IMR-90 (cell line): ENCODE measurements around the gene RAP1GAP2. TPM values are rescaled to one million over a fixed set of nuclear protein-coding genes. Genes with fewer than 3 reads are reported as not detected.

Experiments
- ATAC-seq: fragments of 200-7000 bp; cut with Tn5 transposase; 2 replicates; pipeline ENCODE4 v1.9.1; 2020; ENCODE audit warnings: low read depth, mild to moderate bottlenecking, moderate library complexity
- BruUV-seq: library from RNA; stranded (reverse); fragments of 400-500 nt; replicated peaks from 2 replicates; lab custom pipeline; 2021; lab: Mats Ljungman, UMichigan
- CTCF ChIA-PET: fragments of 300-600 bp; formaldehyde crosslinking; extraction: SDS; loops from one replicate; lab custom pipeline; 2021; ENCODE audit warnings: antibody characterized with exemption; lab: Yijun Ruan, JAX
- POLR2A ChIA-PET: fragments of 300-600 bp; sonication (Branson Sonifier 250); formaldehyde crosslinking; loops from one replicate; lab custom pipeline; 2022; ENCODE audit warnings: antibody characterized with exemption; ENCODE audit not compliant: unreplicated experiment; lab: Charles Lee
- DNase-seq: peaks from one replicate; pipeline ENCODE4 v3.0.0; 2013
- H2AFZ ChIP-seq: replicated peaks from 2 replicates; pipeline ENCODE3; 2013; ENCODE audit warnings: low read length, mild to moderate bottlenecking; ENCODE audit not compliant: poor library complexity
- H2AK5ac ChIP-seq: 2 replicates; pipeline ENCODE4 v1.6.1; 2013; ENCODE audit warnings: low read depth, low read length, inconsistent platforms
- H2AK9ac ChIP-seq: replicated peaks from 2 replicates; pipeline ENCODE3; 2013; ENCODE audit warnings: mild to moderate bottlenecking, low read depth, low read length, moderate library complexity; ENCODE audit not compliant: poor library complexity
- H2BK120ac ChIP-seq: 2 replicates; pipeline ENCODE4 v1.6.1; 2013; ENCODE audit warnings: low read depth, low read length, inconsistent platforms
- H2BK15ac ChIP-seq: 3 replicates; pipeline ENCODE4 v1.6.1; 2013; ENCODE audit warnings: low read depth, low read length, inconsistent platforms
- H2BK20ac ChIP-seq: 2 replicates; pipeline ENCODE4 v1.6.1; 2013; ENCODE audit warnings: low read depth, mild to moderate bottlenecking, inconsistent platforms, low read length, moderate library complexity
- H2BK5ac ChIP-seq: 2 replicates; pipeline ENCODE4 v1.6.1; 2013; ENCODE audit warnings: mild to moderate bottlenecking, low read depth, low read length, inconsistent platforms; ENCODE audit not compliant: poor library complexity, severe bottlenecking
- H3K14ac ChIP-seq: replicated peaks from 2 replicates; pipeline ENCODE4 v1.6.1; 2013; ENCODE audit warnings: low read depth, low read length, inconsistent platforms
- H3K18ac ChIP-seq: 2 replicates; pipeline ENCODE4 v1.6.1; 2013; ENCODE audit warnings: low read depth, low read length, control low read depth
- H3K23ac ChIP-seq: 2 replicates; pipeline ENCODE4 v1.6.1; 2013; ENCODE audit warnings: low read depth, low read length, inconsistent platforms
- H3K27ac ChIP-seq: 2 replicates; pipeline ENCODE4 v1.5.1; 2013; ENCODE audit warnings: mild to moderate bottlenecking, control low read depth, low read length; ENCODE audit not compliant: insufficient read depth
- H3K27me3 ChIP-seq: 2 replicates; pipeline ENCODE4 v1.6.1; 2013; ENCODE audit warnings: low read length; ENCODE audit not compliant: control insufficient read depth, insufficient read depth
- H3K36me3 ChIP-seq: 2 replicates; pipeline ENCODE4 v1.6.1; 2013; ENCODE audit warnings: low read length, mixed read lengths; ENCODE audit not compliant: control insufficient read depth, insufficient read depth
- H3K4ac ChIP-seq: 2 replicates; pipeline ENCODE4 v1.6.1; 2013; ENCODE audit warnings: low read depth, low read length, inconsistent platforms
- H3K4me1 ChIP-seq: 2 replicates; pipeline ENCODE4 v1.6.1; 2013; ENCODE audit warnings: low read length, mixed read lengths; ENCODE audit not compliant: control insufficient read depth, insufficient read depth
- H3K4me2 ChIP-seq: 2 replicates; pipeline ENCODE4 v1.6.1; 2013; ENCODE audit warnings: low read depth, mild to moderate bottlenecking, control low read depth, low read length, moderate library complexity
- H3K4me3 ChIP-seq: 2 replicates; pipeline ENCODE4 v1.5.1; 2013; ENCODE audit warnings: low read depth, mild to moderate bottlenecking, control low read depth, low read length, moderate library complexity; ENCODE audit not compliant: insufficient read depth
- H3K56ac ChIP-seq: 2 replicates; pipeline ENCODE4 v1.6.1; 2013; ENCODE audit warnings: low read length, inconsistent platforms; ENCODE audit not compliant: insufficient read depth; ENCODE audit errors: extremely low read depth
- H3K79me1 ChIP-seq, 2 experiments: 2 replicates each; pipeline ENCODE4 v1.6.1; 2013; ENCODE audit warnings: low read length in 2 of 2, inconsistent platforms in 1 of 2, low read depth in 1 of 2
- H3K9ac ChIP-seq: 2 replicates; pipeline ENCODE4 v1.6.1; 2013; ENCODE audit warnings: low read depth, low read length, control low read depth
- H3K9me1 ChIP-seq: 2 replicates; pipeline ENCODE4 v1.6.1; 2013; ENCODE audit warnings: low read length, inconsistent platforms; ENCODE audit not compliant: insufficient read depth
- H3K9me3 ChIP-seq: 2 replicates; pipeline ENCODE4 v1.6.1; 2013; ENCODE audit warnings: low read length; ENCODE audit not compliant: control insufficient read depth, insufficient read depth
- H4K20me1 ChIP-seq: 2 replicates; pipeline ENCODE4 v1.6.1; 2013; ENCODE audit warnings: low read length, inconsistent platforms; ENCODE audit not compliant: insufficient read depth
- H4K5ac ChIP-seq: 2 replicates; pipeline ENCODE4 v1.6.1; 2013; ENCODE audit warnings: mild to moderate bottlenecking, low read depth, low read length, control low read depth
- H4K8ac ChIP-seq, 2 experiments: 2 replicates each; pipeline ENCODE4 v1.6.1; 2013; ENCODE audit warnings: low read depth in 2 of 2, low read length in 2 of 2, control low read depth in 1 of 2, inconsistent platforms in 1 of 2
- H4K91ac ChIP-seq: 2 replicates; pipeline ENCODE4 v1.6.1; 2013; ENCODE audit warnings: low read depth, low read length, inconsistent platforms; ENCODE audit not compliant: insufficient read depth
- BHLHE40 ChIP-seq: fragments of 150-350 bp; IDR thresholded peaks from 2 replicates; pipeline ENCODE4 v1.6.1; 2016; ENCODE audit warnings: mild to moderate bottlenecking, low read depth, low read length
- CEBPB ChIP-seq: IDR thresholded peaks from 2 replicates; pipeline ENCODE4 v1.6.1; 2012; ENCODE audit warnings: low read depth, low read length, improper control_type of control experiment
- FOS ChIP-seq: fragments of 150-350 bp; IDR thresholded peaks from 2 replicates; pipeline ENCODE4 v1.6.1; 2016; ENCODE audit warnings: low read depth, low read length
- MXI1 ChIP-seq: IDR thresholded peaks from 2 replicates; pipeline ENCODE4 v1.6.1; 2012; ENCODE audit warnings: low read depth, mild to moderate bottlenecking, low read length, moderate library complexity, borderline replicate concordance
- RFX5 ChIP-seq: IDR thresholded peaks from 2 replicates; pipeline ENCODE4 v1.8.0; 2012; ENCODE audit warnings: low read depth, mild to moderate bottlenecking, low read length, moderate library complexity
- WGBS, 2 experiments: methylation state at CpG; one replicate each; pipeline versions ENCODE4 v1.1.5 to v1.1.7; 2013; ENCODE audit warnings: missing lambda C conversion rate in 2 of 2; ENCODE audit not compliant: insufficient read length in 1 of 2; ENCODE audit errors: extremely low coverage in 2 of 2; 5-methylcytosine and 5-hydroxymethylcytosine counted together
- dilution Hi-C: fragments of 300-500 bp; cut with HindIII; formaldehyde crosslinking; loops from one replicate; pipeline ENCODE4 v1.14.3; 2018; ENCODE audit warnings: low sequenced_read_pairs; ENCODE audit not compliant: unreplicated experiment
- in situ Hi-C: fragments of 300-500 bp; cut with MboI; formaldehyde crosslinking; loops from 3 replicates; pipeline ENCODE4 v1.14.3; 2019; ENCODE audit warnings: low sequenced_read_pairs, inconsistent platforms, mixed read lengths
- intact Hi-C: fragments of 100-400 bp; cut with micrococcal nuclease; formaldehyde crosslinking; loops from 2 replicates; pipeline ENCODE4 v1.10.0; 2022
- polyA plus RNA-seq, 3 experiments: library from polyadenylated mRNA; depleted of rRNA; stranded (reverse); fragments of >200 nt; gene quantifications; 2 replicates each; pipeline ENCODE4 v1.2.3, GENCODE V29; 2012; ENCODE audit warnings: low replicate concordance in 1 of 3
- total RNA-seq: library from RNA; depleted of rRNA; stranded (reverse); fragments of >200 nt; gene quantifications from 2 replicates; pipeline ENCODE4 v1.2.3, GENCODE V29; 2012
- TF ChIP-seq, protein P1 (sequence below): conservative IDR thresholded peaks from 2 replicates; pipeline ENCODE4 v1.5.1; 2012; ENCODE audit warnings: mild to moderate bottlenecking, low read depth, low read length, improper control_type of control experiment

The RAP1GAP2 gene
- total and polyA plus RNA-seq, 2 of the 4 experiments (the other 2 are of a cell fraction) = 5.7 to 7.5 TPM

DNA sequence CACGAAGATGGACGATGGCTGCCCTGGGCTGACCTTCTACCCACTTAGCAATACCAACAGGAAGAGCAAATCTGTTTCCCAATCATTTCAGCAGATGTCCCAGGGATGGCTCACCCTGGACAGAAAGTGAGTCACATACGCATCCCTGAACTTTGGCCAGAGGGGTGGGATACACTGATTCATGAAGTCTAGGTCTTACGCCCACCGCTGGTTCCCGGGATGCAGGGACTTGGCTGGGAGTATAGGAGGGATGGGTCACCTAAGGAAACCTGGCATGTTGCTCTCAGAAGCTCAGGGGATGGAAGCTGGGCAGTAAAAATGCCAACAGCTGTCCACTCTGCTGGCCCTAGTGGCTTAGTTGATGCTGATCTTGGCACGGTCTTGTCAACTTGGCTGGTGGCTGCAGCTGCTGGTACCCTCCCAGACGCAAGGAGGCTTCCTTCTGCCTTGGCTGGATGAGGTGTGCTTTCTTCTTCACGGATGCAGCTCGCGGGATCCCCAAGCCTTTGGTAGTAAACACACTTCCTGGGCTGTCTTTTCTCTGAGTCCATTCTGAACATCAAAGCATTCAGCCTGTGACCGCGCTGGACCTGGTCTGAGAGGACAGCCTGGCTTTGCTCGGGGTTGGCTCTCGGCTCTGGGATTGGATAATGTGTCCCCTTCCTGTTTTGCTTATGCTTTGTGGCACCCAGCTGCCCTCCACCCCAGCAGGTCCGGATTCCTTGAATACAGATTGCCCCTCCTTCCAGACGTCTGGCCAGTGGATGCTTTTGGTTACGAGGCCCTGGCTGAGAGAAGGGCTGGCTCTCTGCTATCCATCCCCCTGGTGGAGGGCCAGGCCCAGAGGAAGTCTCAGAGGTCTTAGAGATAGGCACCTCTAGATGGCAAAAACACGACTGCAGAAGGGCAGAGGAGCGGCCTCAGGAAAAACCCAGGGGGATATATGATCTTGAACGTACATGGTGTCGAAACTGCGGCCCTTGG lies 71.5 kb downstream of the RAP1GAP2 start:
- 43% methylated on average over 12 of the region's 23 CpGs; no CpG with 5 or more reads in 1 of the 2 experiments for WGBS, 2 experiments
- TF ChIP-seq RFX5 = no peak
- TF ChIP-seq FOS = peak; percentile 85
- no peak for TF ChIP-seq MXI1
- TF ChIP-seq, protein P1, sequence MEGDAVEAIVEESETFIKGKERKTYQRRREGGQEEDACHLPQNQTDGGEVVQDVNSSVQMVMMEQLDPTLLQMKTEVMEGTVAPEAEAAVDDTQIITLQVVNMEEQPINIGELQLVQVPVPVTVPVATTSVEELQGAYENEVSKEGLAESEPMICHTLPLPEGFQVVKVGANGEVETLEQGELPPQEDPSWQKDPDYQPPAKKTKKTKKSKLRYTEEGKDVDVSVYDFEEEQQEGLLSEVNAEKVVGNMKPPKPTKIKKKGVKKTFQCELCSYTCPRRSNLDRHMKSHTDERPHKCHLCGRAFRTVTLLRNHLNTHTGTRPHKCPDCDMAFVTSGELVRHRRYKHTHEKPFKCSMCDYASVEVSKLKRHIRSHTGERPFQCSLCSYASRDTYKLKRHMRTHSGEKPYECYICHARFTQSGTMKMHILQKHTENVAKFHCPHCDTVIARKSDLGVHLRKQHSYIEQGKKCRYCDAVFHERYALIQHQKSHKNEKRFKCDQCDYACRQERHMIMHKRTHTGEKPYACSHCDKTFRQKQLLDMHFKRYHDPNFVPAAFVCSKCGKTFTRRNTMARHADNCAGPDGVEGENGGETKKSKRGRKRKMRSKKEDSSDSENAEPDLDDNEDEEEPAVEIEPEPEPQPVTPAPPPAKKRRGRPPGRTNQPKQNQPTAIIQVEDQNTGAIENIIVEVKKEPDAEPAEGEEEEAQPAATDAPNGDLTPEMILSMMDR = 0 out of 2 replicates have a peak, but pooled peaks have one; percentile 11
- no peak for TF ChIP-seq BHLHE40
- TF ChIP-seq CEBPB = peak; percentile 93
- Histone ChIP-seq H3K56ac (no peak overlapping the region), H2BK20ac (0 out of 2 replicates have a peak overlapping the region, but pooled peaks have one; percentile 72), H3K4me1 (peaks cover 12% of the 10 kb centered on the region), H3K36me3 (no peaks in the 10 kb centered on the region), H2AFZ (peak overlapping the region; percentile 3), H3K4me2 (no peak overlapping the region), H4K91ac (no peak overlapping the region), H4K20me1 (no peaks in the 10 kb centered on the region), H3K79me1 (peaks cover 0 to 30% of the 10 kb centered on the region in 2 experiments; a peak in 2 of 4 replicates), H3K27ac (no peak overlapping the region), H3K4ac (peak overlapping the region; percentile 15; the same call in 1 of the 2 replicates), H3K27me3 (no peaks in the 10 kb centered on the region), H2AK5ac (peak overlapping the region; percentile 29; the same call in 1 of the 2 replicates), H2BK5ac (peak overlapping the region; percentile 37), H3K9me3 (no peaks in the 10 kb centered on the region), H2BK15ac (peak overlapping the region; percentile 15; the same call in 1 of the 3 replicates), H2AK9ac (peak overlapping the region; percentile 67), H3K23ac (no peak overlapping the region; the same call in 1 of the 2 replicates), H3K18ac (no peak overlapping the region), H3K9me1 (peaks cover 9% of the 10 kb centered on the region), H4K5ac (0 out of 2 replicates have a peak overlapping the region, but pooled peaks have one; percentile 4), H3K14ac (peak overlapping the region; percentile 55; the same call in 1 of the 2 replicates), H2BK120ac (peak overlapping the region; percentile 36; the same call in 1 of the 2 replicates), H4K8ac (peak overlapping the region in 1 of 2 experiments; percentile 7; a peak in 1 of 4 replicates), H3K9ac (no peak overlapping the region), H3K4me3 (no peak overlapping the region)
- peak; percentile 93 for DNase-seq
- BruUV-seq = no TSS peak
- ChIA-PET POLR2A (no interaction called here), CTCF (no interaction called here)
- dilution Hi-C loops (no loop called here), intact Hi-C loops (loop anchor here (5.0 kb wide), 1 partner anchor 325 kb away; no protein-coding TSS in a partner anchor), in situ Hi-C loops (no loop called here)
- peak; percentile 64 for ATAC-seq
